ENCODE results near the gene TENM3. TPM values are rescaled to one million over a fixed set of nuclear protein-coding genes. Genes with fewer than 3 reads are reported as not detected.
"Not testable (repeated sequence)": the region's sequence is repeated elsewhere in the genome, so short reads cannot be mapped to it uniquely, and the experiment has no call there.

The TENM3 gene
- polyA plus RNA-seq (2011; rRNA removed) (54.9 TPM in 2 replicates), polyA minus RNA-seq (2011; rRNA and poly(A)+ RNA removed) (224 and 244 TPM in 2 replicates)

DNA sequence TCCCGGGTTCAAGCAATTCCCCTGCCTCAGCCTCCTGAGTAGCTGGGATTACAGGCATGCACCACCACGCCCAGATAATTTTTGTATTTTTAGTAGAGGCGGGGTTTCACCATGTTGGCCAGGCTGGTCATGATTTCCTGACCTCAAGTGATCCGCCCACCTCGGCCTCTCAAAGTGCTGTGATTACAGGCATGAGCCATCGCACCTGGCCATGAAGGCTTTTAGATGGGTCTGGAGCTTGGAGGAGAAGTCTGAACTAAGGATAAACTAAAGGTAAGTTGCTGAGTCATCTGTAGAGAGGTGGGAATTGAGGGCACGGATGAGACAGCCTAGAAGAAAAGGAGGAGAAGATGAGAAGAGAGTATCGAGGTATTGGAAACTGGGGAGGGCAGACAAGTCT is at the start of gene TENM3:
Gene TENM3, plus strand, starts transcription at position 199 of the 400 bp plus-strand sequence. CDS start 80,619 bp downstream, outside the sequence.
- H3K27me3 ChIP-seq (ENCODE audit: control insufficient read depth, insufficient read depth, low read length); CTCF ChIA-PET; DNase-seq (ENCODE audit: low read depth, low spot score); H3K27ac ChIP-seq (ENCODE audit: low read depth, low read length); H3K9me3 ChIP-seq (ENCODE audit: control insufficient read depth, insufficient read depth, low read length); H3K4me3 ChIP-seq (ENCODE audit: low read depth, low read length); POLR2A ChIA-PET: not testable (repeated sequence)

- DNase-seq (ENCODE audit: low read depth, low spot score), result no peak
- no peak overlapping the region for H3K27ac ChIP-seq (ENCODE audit: low read depth, low read length)
- no peak overlapping the region for H3K4me3 ChIP-seq (ENCODE audit: low read depth, low read length)
- no peaks in the 10 kb centered on the region for H3K9me3 ChIP-seq (ENCODE audit: control insufficient read depth, insufficient read depth, low read length)
- TF ChIP-seq, protein P1, sequence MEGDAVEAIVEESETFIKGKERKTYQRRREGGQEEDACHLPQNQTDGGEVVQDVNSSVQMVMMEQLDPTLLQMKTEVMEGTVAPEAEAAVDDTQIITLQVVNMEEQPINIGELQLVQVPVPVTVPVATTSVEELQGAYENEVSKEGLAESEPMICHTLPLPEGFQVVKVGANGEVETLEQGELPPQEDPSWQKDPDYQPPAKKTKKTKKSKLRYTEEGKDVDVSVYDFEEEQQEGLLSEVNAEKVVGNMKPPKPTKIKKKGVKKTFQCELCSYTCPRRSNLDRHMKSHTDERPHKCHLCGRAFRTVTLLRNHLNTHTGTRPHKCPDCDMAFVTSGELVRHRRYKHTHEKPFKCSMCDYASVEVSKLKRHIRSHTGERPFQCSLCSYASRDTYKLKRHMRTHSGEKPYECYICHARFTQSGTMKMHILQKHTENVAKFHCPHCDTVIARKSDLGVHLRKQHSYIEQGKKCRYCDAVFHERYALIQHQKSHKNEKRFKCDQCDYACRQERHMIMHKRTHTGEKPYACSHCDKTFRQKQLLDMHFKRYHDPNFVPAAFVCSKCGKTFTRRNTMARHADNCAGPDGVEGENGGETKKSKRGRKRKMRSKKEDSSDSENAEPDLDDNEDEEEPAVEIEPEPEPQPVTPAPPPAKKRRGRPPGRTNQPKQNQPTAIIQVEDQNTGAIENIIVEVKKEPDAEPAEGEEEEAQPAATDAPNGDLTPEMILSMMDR (IDR thresholded peaks at IDR 0.05; ENCODE audit: low read depth, low read length), result no peak
- ChIA-PET POLR2A (no interaction called here), CTCF (no interaction called here)
- H3K27me3 ChIP-seq (ENCODE audit: control insufficient read depth, insufficient read depth, low read length), result no peaks in the 10 kb centered on the region
Observed at GRCh38 chr4:182194091-182194824, 48.9 kb upstream of the TENM3 start.

- DNase-seq (ENCODE audit: low read depth, low spot score), result no peak
- H3K27ac ChIP-seq (ENCODE audit: low read depth, low read length), result no peak overlapping the region
- no peaks in the 10 kb centered on the region for H3K27me3 ChIP-seq (ENCODE audit: control insufficient read depth, insufficient read depth, low read length)
- TF ChIP-seq, protein P1 (IDR thresholded peaks at IDR 0.05; ENCODE audit: low read depth, low read length), result no peak
- ChIA-PET CTCF (no interaction called here), POLR2A (no interaction called here)
- no peaks in the 10 kb centered on the region for H3K9me3 ChIP-seq (ENCODE audit: control insufficient read depth, insufficient read depth, low read length)
- no peak overlapping the region for H3K4me3 ChIP-seq (ENCODE audit: low read depth, low read length)
Observed at GRCh38 chr4:182197611-182198010, 45.6 kb upstream of the TENM3 start.

GRCh38 chr4:182201871-182202270 is 41.3 kb upstream of the TENM3 start:
- ChIA-PET POLR2A (interaction anchor here (0.6 to 0.7 kb wide), 2 partner anchors 605 to 983 kb away, joined by 4 read pairs; no protein-coding TSS in a partner anchor), CTCF (no interaction called here)
- Histone ChIP-seq H3K27ac (ENCODE audit: low read depth, low read length) (no peak overlapping the region), H3K27me3 (ENCODE audit: control insufficient read depth, insufficient read depth, low read length) (no peaks in the 10 kb centered on the region), H3K9me3 (ENCODE audit: control insufficient read depth, insufficient read depth, low read length) (no peaks in the 10 kb centered on the region; the same call in 1 of the 2 replicates), H3K4me3 (ENCODE audit: low read depth, low read length) (no peak overlapping the region)
- TF ChIP-seq, protein P1 (IDR thresholded peaks at IDR 0.05; ENCODE audit: low read depth, low read length), result no peak
- DNase-seq (ENCODE audit: low read depth, low spot score), result no peak

DNA sequence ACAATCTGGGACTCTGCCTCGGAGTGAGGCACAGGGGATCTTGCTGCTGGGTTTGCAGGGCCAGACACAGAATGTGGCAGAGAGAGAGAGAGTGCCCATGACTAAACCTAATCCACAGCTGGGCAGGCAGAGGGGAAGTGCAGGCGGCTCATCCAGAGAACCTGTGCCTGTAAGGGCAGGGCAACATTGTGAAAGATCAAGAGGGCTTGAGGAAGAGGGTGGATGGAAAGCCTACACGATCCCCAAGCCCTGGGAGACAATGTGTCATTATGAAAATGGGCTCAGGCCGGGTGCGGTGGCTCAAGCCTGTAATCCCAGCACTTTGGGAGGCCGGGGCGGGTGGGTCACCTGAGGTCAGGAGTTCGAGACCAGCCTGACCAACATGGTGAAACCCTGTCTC is 40.6 kb upstream of the TENM3 start:
- TF ChIP-seq, protein P1 (IDR thresholded peaks at IDR 0.05; ENCODE audit: low read depth, low read length), result no peak
- no peak for DNase-seq (ENCODE audit: low read depth, low spot score)
- Histone ChIP-seq H3K4me3 (ENCODE audit: low read depth, low read length) (no peak overlapping the region), H3K9me3 (ENCODE audit: control insufficient read depth, insufficient read depth, low read length) (no peaks in the 10 kb centered on the region; the same call in 1 of the 2 replicates), H3K27ac (ENCODE audit: low read depth, low read length) (no peak overlapping the region), H3K27me3 (ENCODE audit: control insufficient read depth, insufficient read depth, low read length) (no peaks in the 10 kb centered on the region)
- CTCF ChIA-PET, result no interaction called here
- POLR2A ChIA-PET, result no interaction called here
